Endothelial cell of umbilical vein (primary cell): ENCODE measurements around the gene RTN4R. TPM values are rescaled to one million over a fixed set of nuclear protein-coding genes. Genes with fewer than 3 reads are reported as not detected.

Source experiments
- BruUV-seq: library from RNA; stranded (reverse); fragments of 400-500 nt; replicated peaks from 2 replicates; lab custom pipeline; 2021; lab: Mats Ljungman, UMichigan
- CTCF ChIA-PET: fragments of 300-600, 350-600 bp; sonication (Branson Sonifier 250); formaldehyde crosslinking; loops from one replicate; lab custom pipeline; 2021; ENCODE audit warnings: antibody characterized with exemption, inconsistent platforms; lab: Charles Lee
- POLR2A ChIA-PET: fragments of 300-600, 350-600 bp; sonication (Branson Sonifier 250); formaldehyde crosslinking; loops from one replicate; lab custom pipeline; 2021; ENCODE audit warnings: antibody characterized with exemption, inconsistent platforms; lab: Charles Lee
- DNase-seq: peaks from one replicate; pipeline ENCODE4 v3.0.0-alpha.2; 2011; ENCODE audit warnings: low read depth, low spot score
- FAIRE-seq: peaks from 2 replicates; lab custom pipeline; 2011; peaks lifted over from hg19 to GRCh38; lab: Jason Lieb, UNC
- H2AFZ ChIP-seq: 2 replicates; pipeline ENCODE4 v1.6.0; 2012; ENCODE audit warnings: low read depth, low read length, control low read depth, inconsistent platforms
- H3K27ac ChIP-seq: 2 replicates; pipeline ENCODE4 v1.5.1; 2011; ENCODE audit warnings: low read depth, mild to moderate bottlenecking, control low read depth, low read length, moderate library complexity; ENCODE audit not compliant: insufficient read depth
- H3K27me3 ChIP-seq, 2 experiments: 2 replicates each; pipeline versions ENCODE4 v1.6.0 to v1.6.1; 2011; ENCODE audit warnings: low read length in 2 of 2, mixed read lengths in 1 of 2; ENCODE audit not compliant: control insufficient read depth in 2 of 2, insufficient read depth in 2 of 2
- H3K36me3 ChIP-seq, 2 experiments: 2 replicates in 1 of 2; 3 replicates in 1 of 2; pipeline ENCODE4 v1.5.1; 2011; ENCODE audit warnings: low read length in 2 of 2, mild to moderate bottlenecking in 1 of 2, moderate library complexity in 1 of 2; ENCODE audit not compliant: control insufficient read depth in 2 of 2, insufficient read depth in 2 of 2; ENCODE audit errors: extremely low read depth in 1 of 2
- H3K4me1 ChIP-seq: 3 replicates; pipeline ENCODE4 v1.5.1; 2011; ENCODE audit warnings: mild to moderate bottlenecking, low read length; ENCODE audit not compliant: control insufficient read depth, insufficient read depth; ENCODE audit errors: extremely low read depth
- H3K4me2 ChIP-seq: 2 replicates; pipeline ENCODE4 v1.6.1; 2011; ENCODE audit warnings: low read length, control low read depth, mixed read lengths; ENCODE audit not compliant: insufficient read depth
- H3K4me3 ChIP-seq, 3 experiments: fragments of 200-600 bp in 1 of 3; sonication (generic), shearing (Covaris generic) in 1 of 3; replicated peaks in 1 of 3; 2 replicates each; pipeline ENCODE4 v1.5.1; 2011 to 2016; ENCODE audit warnings: control low read depth in 3 of 3, low read length in 3 of 3, mild to moderate bottlenecking in 2 of 3, inconsistent platforms in 1 of 3, low read depth in 1 of 3, moderate library complexity in 1 of 3; ENCODE audit not compliant: insufficient read depth in 1 of 3
- H3K79me2 ChIP-seq: 2 replicates; pipeline ENCODE4 v1.6.0; 2012; ENCODE audit warnings: low read length, inconsistent platforms; ENCODE audit not compliant: control insufficient read depth, insufficient read depth
- H3K9ac ChIP-seq: replicated peaks from 2 replicates; pipeline ENCODE3; 2011; ENCODE audit warnings: low read length, control low read depth; ENCODE audit not compliant: insufficient read depth; ENCODE audit errors: extremely low read depth
- H3K9me1 ChIP-seq: replicated peaks from 3 replicates; pipeline ENCODE4 v1.6.0; 2011; ENCODE audit warnings: mild to moderate bottlenecking, low read length; ENCODE audit not compliant: control insufficient read depth, insufficient read depth; ENCODE audit errors: extremely low read depth
- H3K9me3 ChIP-seq: replicated peaks from 2 replicates; pipeline ENCODE4 v1.5.1; 2012; ENCODE audit warnings: low read length, inconsistent platforms; ENCODE audit not compliant: control insufficient read depth, insufficient read depth
- H4K20me1 ChIP-seq: replicated peaks from 2 replicates; pipeline ENCODE3; 2011; ENCODE audit warnings: mild to moderate bottlenecking, low read length; ENCODE audit not compliant: control insufficient read depth, insufficient read depth; ENCODE audit errors: extremely low read depth
- EZH2 ChIP-seq: IDR thresholded peaks from 2 replicates; pipeline ENCODE4 v1.6.1; 2012; ENCODE audit warnings: borderline replicate concordance, low read depth, mild to moderate bottlenecking, moderate library complexity, low read length, inconsistent platforms; ENCODE audit not compliant: severe bottlenecking
- FOS ChIP-seq: IDR thresholded peaks from 2 replicates; pipeline ENCODE4 v1.6.1; 2011; ENCODE audit warnings: mild to moderate bottlenecking, low read length, moderate library complexity, borderline replicate concordance; ENCODE audit not compliant: insufficient read depth
- GATA2 ChIP-seq: IDR thresholded peaks from 2 replicates; pipeline ENCODE4 v1.7.0; 2011; ENCODE audit warnings: low read depth, mild to moderate bottlenecking, moderate library complexity, mixed read lengths, low read length; ENCODE audit not compliant: insufficient read length, insufficient read depth
- JUN ChIP-seq: IDR thresholded peaks from 2 replicates; pipeline ENCODE4 v1.6.1; 2011; ENCODE audit warnings: borderline replicate concordance, low read depth; ENCODE audit not compliant: insufficient read length, insufficient read depth
- MYC ChIP-seq: IDR thresholded peaks from one replicate; pipeline ENCODE4 v1.6.1; 2011; ENCODE audit warnings: mild to moderate bottlenecking, low read depth, low read length
- POLR2A ChIP-seq: IDR thresholded peaks from 2 replicates; pipeline ENCODE4 v1.6.1; 2012; ENCODE audit warnings: low read depth, mild to moderate bottlenecking, control low read depth, low read length
- POLR2AphosphoS5 ChIP-seq: IDR thresholded peaks from 2 replicates; pipeline ENCODE4 v1.6.1; 2012; ENCODE audit warnings: low read depth, mild to moderate bottlenecking, control low read depth, low read length, moderate library complexity; ENCODE audit not compliant: insufficient read depth
- dilution Hi-C: fragments of 300-500 bp; cut with MboI; formaldehyde crosslinking; loops from one replicate; pipeline ENCODE4 v1.15.0; 2019; ENCODE audit warnings: low sequenced_read_pairs; ENCODE audit not compliant: extremely low pct_ligation_motif_present
- intact Hi-C: fragments of 100-400 bp; cut with micrococcal nuclease; formaldehyde crosslinking; loops from one replicate; pipeline ENCODE4 v1.10.0; 2022
- polyA plus RNA-seq, 4 experiments: library from polyadenylated mRNA; depleted of rRNA in 3 of 4; stranded (reverse) in 3 of 4; unstranded in 1 of 4; fragments of >200 nt; gene quantifications; 2 replicates each; pipeline versions ENCODE4 v1.2.1 to v1.2.3, GENCODE V29; 2011 to 2012; ENCODE audit warnings: missing spikeins in 1 of 4
- total RNA-seq: library from RNA; stranded (reverse); gene quantifications from 2 replicates; pipeline ENCODE4 v1.2.3, GENCODE V29; 2021
- TF ChIP-seq, protein P1 (sequence below), 2 donors: IDR thresholded peaks; 1 replicate in 1 of 2; 2 replicates in 1 of 2; pipeline ENCODE4 v1.5.1; 2011; ENCODE audit warnings: low read length in 2 of 2, mild to moderate bottlenecking in 2 of 2, moderate library complexity in 2 of 2, control low read depth in 1 of 2, inconsistent platforms in 1 of 2, low read depth in 1 of 2; ENCODE audit not compliant: insufficient read depth in 1 of 2; ENCODE audit errors: extremely low read depth in 1 of 2
- TF ChIP-seq, protein P2 (sequence below): IDR thresholded peaks from 2 replicates; pipeline ENCODE4 v1.6.1; 2011; ENCODE audit not compliant: insufficient read depth, insufficient read length

RTN4R gene
- total and polyA plus RNA-seq, 2 donors (not counting 3 experiments of a cell fraction or from before 2014, with no cell fraction given): 1.2 to 2.2 TPM

GRCh38 chr22:20230777-20231420 lies 37.2 kb downstream of the RTN4R start:
- CTCF ChIA-PET: interaction anchor here (2.4 kb wide), 1 partner anchor 8 kb away, joined by 8 read pairs; no protein-coding TSS in a partner anchor
- Histone ChIP-seq H3K4me2 (no peak overlapping the region), H3K9ac (no peak overlapping the region), H3K4me1 (no peaks in the 10 kb centered on the region), H3K36me3 (no peaks in the 10 kb centered on the region), H3K9me1 (no peaks in the 10 kb centered on the region), H3K27me3 (no peaks in the 10 kb centered on the region), H3K9me3 (no peaks in the 10 kb centered on the region), H3K4me3 (no peak overlapping the region), H3K27ac (no peak overlapping the region), H2AFZ (no peak overlapping the region), H3K79me2 (no peaks in the 10 kb centered on the region), H4K20me1 (no peaks in the 10 kb centered on the region)
- POLR2A ChIA-PET: no interaction called here
- FAIRE-seq (no peak), DNase-seq (no peak)
- dilution Hi-C loops: no loop called here
- intact Hi-C loops: no loop called here
- no TSS peak for BruUV-seq
- TF ChIP-seq JUN: no peak
- no peak for TF ChIP-seq FOS
- no peak for TF ChIP-seq POLR2AphosphoS5
- TF ChIP-seq GATA2: no peak
- no peak for TF ChIP-seq POLR2A
- TF ChIP-seq, protein P1, sequence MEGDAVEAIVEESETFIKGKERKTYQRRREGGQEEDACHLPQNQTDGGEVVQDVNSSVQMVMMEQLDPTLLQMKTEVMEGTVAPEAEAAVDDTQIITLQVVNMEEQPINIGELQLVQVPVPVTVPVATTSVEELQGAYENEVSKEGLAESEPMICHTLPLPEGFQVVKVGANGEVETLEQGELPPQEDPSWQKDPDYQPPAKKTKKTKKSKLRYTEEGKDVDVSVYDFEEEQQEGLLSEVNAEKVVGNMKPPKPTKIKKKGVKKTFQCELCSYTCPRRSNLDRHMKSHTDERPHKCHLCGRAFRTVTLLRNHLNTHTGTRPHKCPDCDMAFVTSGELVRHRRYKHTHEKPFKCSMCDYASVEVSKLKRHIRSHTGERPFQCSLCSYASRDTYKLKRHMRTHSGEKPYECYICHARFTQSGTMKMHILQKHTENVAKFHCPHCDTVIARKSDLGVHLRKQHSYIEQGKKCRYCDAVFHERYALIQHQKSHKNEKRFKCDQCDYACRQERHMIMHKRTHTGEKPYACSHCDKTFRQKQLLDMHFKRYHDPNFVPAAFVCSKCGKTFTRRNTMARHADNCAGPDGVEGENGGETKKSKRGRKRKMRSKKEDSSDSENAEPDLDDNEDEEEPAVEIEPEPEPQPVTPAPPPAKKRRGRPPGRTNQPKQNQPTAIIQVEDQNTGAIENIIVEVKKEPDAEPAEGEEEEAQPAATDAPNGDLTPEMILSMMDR (IDR thresholded peaks at IDR 0.05; ENCODE audit: extremely low read depth in 1 of 2, insufficient read depth in 1 of 2, low read depth in 1 of 2, low read length in 2 of 2): no peak
- TF ChIP-seq, protein P2, sequence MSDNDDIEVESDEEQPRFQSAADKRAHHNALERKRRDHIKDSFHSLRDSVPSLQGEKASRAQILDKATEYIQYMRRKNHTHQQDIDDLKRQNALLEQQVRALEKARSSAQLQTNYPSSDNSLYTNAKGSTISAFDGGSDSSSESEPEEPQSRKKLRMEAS: no peak
- TF ChIP-seq EZH2: no peak
- TF ChIP-seq MYC: no peak
